Endothelial cell of umbilical vein (primary cell): ENCODE results near the gene AXDND1. TPM values are rescaled to one million over a fixed set of nuclear protein-coding genes. Genes with fewer than 3 reads are reported as not detected.
"Not testable (repeated sequence)": the region's sequence is repeated elsewhere in the genome, so short reads cannot be mapped to it uniquely, and the experiment has no call there.

ENCODE experiments used
- BruUV-seq: library from RNA; stranded (reverse); fragments of 400-500 nt; replicated peaks from 2 replicates; lab custom pipeline; 2021; lab: Mats Ljungman, UMichigan
- CTCF ChIA-PET: fragments of 300-600, 350-600 bp; sonication (Branson Sonifier 250); formaldehyde crosslinking; loops from one replicate; lab custom pipeline; 2021; ENCODE audit warnings: antibody characterized with exemption, inconsistent platforms; lab: Charles Lee
- POLR2A ChIA-PET: fragments of 300-600, 350-600 bp; sonication (Branson Sonifier 250); formaldehyde crosslinking; loops from one replicate; lab custom pipeline; 2021; ENCODE audit warnings: antibody characterized with exemption, inconsistent platforms; lab: Charles Lee
- DNase-seq: peaks from one replicate; pipeline ENCODE4 v3.0.0-alpha.2; 2011; ENCODE audit warnings: low read depth, low spot score
- FAIRE-seq: peaks from 2 replicates; lab custom pipeline; 2011; peaks lifted over from hg19 to GRCh38; lab: Jason Lieb, UNC
- H2AFZ ChIP-seq: 2 replicates; pipeline ENCODE4 v1.6.0; 2012; ENCODE audit warnings: low read depth, low read length, control low read depth, inconsistent platforms
- H3K27ac ChIP-seq: 2 replicates; pipeline ENCODE4 v1.5.1; 2011; ENCODE audit warnings: low read depth, mild to moderate bottlenecking, control low read depth, low read length, moderate library complexity; ENCODE audit not compliant: insufficient read depth
- H3K27me3 ChIP-seq, 2 experiments: 2 replicates each; pipeline versions ENCODE4 v1.6.0 to v1.6.1; 2011; ENCODE audit warnings: low read length in 2 of 2, mixed read lengths in 1 of 2; ENCODE audit not compliant: control insufficient read depth in 2 of 2, insufficient read depth in 2 of 2
- H3K36me3 ChIP-seq, 2 experiments: 2 replicates in 1 of 2; 3 replicates in 1 of 2; pipeline ENCODE4 v1.5.1; 2011; ENCODE audit warnings: low read length in 2 of 2, mild to moderate bottlenecking in 1 of 2, moderate library complexity in 1 of 2; ENCODE audit not compliant: control insufficient read depth in 2 of 2, insufficient read depth in 2 of 2; ENCODE audit errors: extremely low read depth in 1 of 2
- H3K4me1 ChIP-seq: 3 replicates; pipeline ENCODE4 v1.5.1; 2011; ENCODE audit warnings: mild to moderate bottlenecking, low read length; ENCODE audit not compliant: control insufficient read depth, insufficient read depth; ENCODE audit errors: extremely low read depth
- H3K4me2 ChIP-seq: 2 replicates; pipeline ENCODE4 v1.6.1; 2011; ENCODE audit warnings: low read length, control low read depth, mixed read lengths; ENCODE audit not compliant: insufficient read depth
- H3K4me3 ChIP-seq, 3 experiments: fragments of 200-600 bp in 1 of 3; sonication (generic), shearing (Covaris generic) in 1 of 3; replicated peaks in 1 of 3; 2 replicates each; pipeline ENCODE4 v1.5.1; 2011 to 2016; ENCODE audit warnings: control low read depth in 3 of 3, low read length in 3 of 3, mild to moderate bottlenecking in 2 of 3, inconsistent platforms in 1 of 3, low read depth in 1 of 3, moderate library complexity in 1 of 3; ENCODE audit not compliant: insufficient read depth in 1 of 3
- H3K79me2 ChIP-seq: 2 replicates; pipeline ENCODE4 v1.6.0; 2012; ENCODE audit warnings: low read length, inconsistent platforms; ENCODE audit not compliant: control insufficient read depth, insufficient read depth
- H3K9ac ChIP-seq: replicated peaks from 2 replicates; pipeline ENCODE3; 2011; ENCODE audit warnings: low read length, control low read depth; ENCODE audit not compliant: insufficient read depth; ENCODE audit errors: extremely low read depth
- H3K9me1 ChIP-seq: replicated peaks from 3 replicates; pipeline ENCODE4 v1.6.0; 2011; ENCODE audit warnings: mild to moderate bottlenecking, low read length; ENCODE audit not compliant: control insufficient read depth, insufficient read depth; ENCODE audit errors: extremely low read depth
- H3K9me3 ChIP-seq: replicated peaks from 2 replicates; pipeline ENCODE4 v1.5.1; 2012; ENCODE audit warnings: low read length, inconsistent platforms; ENCODE audit not compliant: control insufficient read depth, insufficient read depth
- H4K20me1 ChIP-seq: replicated peaks from 2 replicates; pipeline ENCODE3; 2011; ENCODE audit warnings: mild to moderate bottlenecking, low read length; ENCODE audit not compliant: control insufficient read depth, insufficient read depth; ENCODE audit errors: extremely low read depth
- CTCF ChIP-seq, 2 donors: IDR thresholded peaks; 1 replicate in 1 of 2; 2 replicates in 1 of 2; pipeline ENCODE4 v1.5.1; 2011; ENCODE audit warnings: low read length in 2 of 2, mild to moderate bottlenecking in 2 of 2, moderate library complexity in 2 of 2, control low read depth in 1 of 2, inconsistent platforms in 1 of 2, low read depth in 1 of 2; ENCODE audit not compliant: insufficient read depth in 1 of 2; ENCODE audit errors: extremely low read depth in 1 of 2
- GATA2 ChIP-seq: IDR thresholded peaks from 2 replicates; pipeline ENCODE4 v1.7.0; 2011; ENCODE audit warnings: low read depth, mild to moderate bottlenecking, moderate library complexity, mixed read lengths, low read length; ENCODE audit not compliant: insufficient read length, insufficient read depth
- JUN ChIP-seq: IDR thresholded peaks from 2 replicates; pipeline ENCODE4 v1.6.1; 2011; ENCODE audit warnings: borderline replicate concordance, low read depth; ENCODE audit not compliant: insufficient read length, insufficient read depth
- MAX ChIP-seq: IDR thresholded peaks from 2 replicates; pipeline ENCODE4 v1.6.1; 2011; ENCODE audit not compliant: insufficient read depth, insufficient read length
- MYC ChIP-seq: IDR thresholded peaks from one replicate; pipeline ENCODE4 v1.6.1; 2011; ENCODE audit warnings: mild to moderate bottlenecking, low read depth, low read length
- dilution Hi-C: fragments of 300-500 bp; cut with MboI; formaldehyde crosslinking; loops from one replicate; pipeline ENCODE4 v1.15.0; 2019; ENCODE audit warnings: low sequenced_read_pairs; ENCODE audit not compliant: extremely low pct_ligation_motif_present
- intact Hi-C: fragments of 100-400 bp; cut with micrococcal nuclease; formaldehyde crosslinking; loops from one replicate; pipeline ENCODE4 v1.10.0; 2022
- polyA plus RNA-seq, 4 experiments: library from polyadenylated mRNA; depleted of rRNA in 3 of 4; stranded (reverse) in 3 of 4; unstranded in 1 of 4; fragments of >200 nt; gene quantifications; 2 replicates each; pipeline versions ENCODE4 v1.2.1 to v1.2.3, GENCODE V29; 2011 to 2012; ENCODE audit warnings: missing spikeins in 1 of 4
- total RNA-seq: library from RNA; stranded (reverse); gene quantifications from 2 replicates; pipeline ENCODE4 v1.2.3, GENCODE V29; 2021

AXDND1 gene
- total and polyA plus RNA-seq, 2 donors (not counting 3 experiments of a cell fraction or from before 2014, with no cell fraction given): 0.17 TPM; not detected in 1

- H2AFZ ChIP-seq, H3K9ac ChIP-seq, POLR2A ChIA-PET, H3K27ac ChIP-seq, FAIRE-seq, DNase-seq, H3K4me3 ChIP-seq, H3K9me3 ChIP-seq, H3K79me2 ChIP-seq, BruUV-seq, CTCF ChIA-PET, H3K4me2 ChIP-seq, H3K36me3 ChIP-seq, H3K4me1 ChIP-seq, H3K9me1 ChIP-seq, dilution Hi-C loops, intact Hi-C loops, H3K27me3 ChIP-seq, H4K20me1 ChIP-seq: not testable (repeated sequence)
Observed at GRCh38 chr1:179418706-179419105, 52.9 kb downstream of the AXDND1 start.

GRCh38 chr1:179424610-179425009 lies 58.8 kb downstream of the AXDND1 start:
- intact Hi-C loops: no loop called here
- no peak overlapping the region for H3K27ac ChIP-seq
- H2AFZ ChIP-seq: no peak overlapping the region
- FAIRE-seq (no peak), DNase-seq (no peak)
- no peak overlapping the region for H3K4me3 ChIP-seq
- BruUV-seq: no TSS peak
- no peaks in the 10 kb centered on the region for H4K20me1 ChIP-seq
- TF ChIP-seq CTCF (IDR thresholded peaks at IDR 0.05; ENCODE audit: extremely low read depth in 1 of 2, insufficient read depth in 1 of 2, low read depth in 1 of 2, low read length in 2 of 2): no peak
- TF ChIP-seq JUN: no peak
- TF ChIP-seq MAX: no peak
- no peak for TF ChIP-seq MYC
- no peak for TF ChIP-seq GATA2
- dilution Hi-C loops: no loop called here
- no peaks in the 10 kb centered on the region for H3K4me1 ChIP-seq
- no peaks in the 10 kb centered on the region for H3K79me2 ChIP-seq
- no peak overlapping the region for H3K9ac ChIP-seq
- H3K36me3 ChIP-seq: no peaks in the 10 kb centered on the region
- no peaks in the 10 kb centered on the region for H3K9me3 ChIP-seq
- POLR2A ChIA-PET: no interaction called here
- CTCF ChIA-PET: no interaction called here
- H3K4me2 ChIP-seq: no peak overlapping the region
- H3K9me1 ChIP-seq: no peaks in the 10 kb centered on the region
- H3K27me3 ChIP-seq: no peaks in the 10 kb centered on the region
